Thyroid gland (tissue), 4 donors: ENCODE results near the gene DFFB.

Experiments
- POLR2A ChIP-seq, 2 donors: fragments of 450-650 bp; IDR thresholded peaks; one replicate each; pipeline ENCODE4 v1.6.1; 2017; ENCODE audit warnings: antibody characterized with exemption in 2 of 2, mild to moderate bottlenecking in 2 of 2, moderate library complexity in 1 of 2
- TF ChIP-seq, protein P1 (sequence below), 6 experiments: fragments of 200-600 bp in 3 of 6; fragments of 450-650 bp in 3 of 6; sonication (generic) in 3 of 6; IDR thresholded peaks; one replicate each; pipeline ENCODE4 v1.5.1; 2016 to 2019; ENCODE audit warnings: antibody characterized with exemption in 6 of 6, mild to moderate bottlenecking in 2 of 6, inconsistent platforms in 1 of 6, moderate library complexity in 1 of 6

DNA sequence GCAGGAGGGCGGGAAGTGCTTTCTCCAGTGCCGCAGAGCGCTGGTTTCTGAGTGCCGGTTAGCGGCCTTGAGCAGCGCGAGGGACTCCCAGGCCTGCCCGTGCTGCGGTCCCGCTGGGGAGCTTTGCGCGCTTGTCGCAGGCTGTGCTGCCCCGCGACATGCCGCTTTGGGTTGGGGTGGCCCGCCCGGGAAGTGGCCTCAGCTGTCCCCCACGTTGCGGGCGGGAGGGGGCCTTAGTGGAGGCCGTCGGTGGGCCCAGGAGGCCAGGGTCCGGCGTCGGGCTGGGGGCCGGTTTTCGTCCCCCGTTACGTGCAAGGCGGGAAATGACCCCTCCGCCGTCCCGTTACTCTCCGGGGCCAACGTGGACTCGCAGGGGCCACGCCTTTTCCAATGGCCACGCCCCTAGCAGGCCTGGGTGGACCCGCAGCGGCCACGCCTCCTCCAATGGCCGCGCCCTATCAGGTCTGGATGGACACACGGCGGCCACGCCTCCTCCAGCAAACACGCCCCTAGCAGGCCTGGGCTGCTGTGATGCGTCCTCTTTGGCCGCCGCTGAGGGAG, 43.8 kb downstream of the DFFB start:
- TF ChIP-seq, protein P1, sequence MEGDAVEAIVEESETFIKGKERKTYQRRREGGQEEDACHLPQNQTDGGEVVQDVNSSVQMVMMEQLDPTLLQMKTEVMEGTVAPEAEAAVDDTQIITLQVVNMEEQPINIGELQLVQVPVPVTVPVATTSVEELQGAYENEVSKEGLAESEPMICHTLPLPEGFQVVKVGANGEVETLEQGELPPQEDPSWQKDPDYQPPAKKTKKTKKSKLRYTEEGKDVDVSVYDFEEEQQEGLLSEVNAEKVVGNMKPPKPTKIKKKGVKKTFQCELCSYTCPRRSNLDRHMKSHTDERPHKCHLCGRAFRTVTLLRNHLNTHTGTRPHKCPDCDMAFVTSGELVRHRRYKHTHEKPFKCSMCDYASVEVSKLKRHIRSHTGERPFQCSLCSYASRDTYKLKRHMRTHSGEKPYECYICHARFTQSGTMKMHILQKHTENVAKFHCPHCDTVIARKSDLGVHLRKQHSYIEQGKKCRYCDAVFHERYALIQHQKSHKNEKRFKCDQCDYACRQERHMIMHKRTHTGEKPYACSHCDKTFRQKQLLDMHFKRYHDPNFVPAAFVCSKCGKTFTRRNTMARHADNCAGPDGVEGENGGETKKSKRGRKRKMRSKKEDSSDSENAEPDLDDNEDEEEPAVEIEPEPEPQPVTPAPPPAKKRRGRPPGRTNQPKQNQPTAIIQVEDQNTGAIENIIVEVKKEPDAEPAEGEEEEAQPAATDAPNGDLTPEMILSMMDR (IDR thresholded peaks at IDR 0.05), result no peak
- peak in 1 of 2 donors; percentile 49 for TF ChIP-seq POLR2A (IDR thresholded peaks at IDR 0.05)
